ENCODE results near the gene KIF26B.

Gene KIF26B

GRCh38 chr1:245124644-245125043 lies 30.1 kb upstream of the KIF26B start:
- TF ChIP-seq, protein P1, sequence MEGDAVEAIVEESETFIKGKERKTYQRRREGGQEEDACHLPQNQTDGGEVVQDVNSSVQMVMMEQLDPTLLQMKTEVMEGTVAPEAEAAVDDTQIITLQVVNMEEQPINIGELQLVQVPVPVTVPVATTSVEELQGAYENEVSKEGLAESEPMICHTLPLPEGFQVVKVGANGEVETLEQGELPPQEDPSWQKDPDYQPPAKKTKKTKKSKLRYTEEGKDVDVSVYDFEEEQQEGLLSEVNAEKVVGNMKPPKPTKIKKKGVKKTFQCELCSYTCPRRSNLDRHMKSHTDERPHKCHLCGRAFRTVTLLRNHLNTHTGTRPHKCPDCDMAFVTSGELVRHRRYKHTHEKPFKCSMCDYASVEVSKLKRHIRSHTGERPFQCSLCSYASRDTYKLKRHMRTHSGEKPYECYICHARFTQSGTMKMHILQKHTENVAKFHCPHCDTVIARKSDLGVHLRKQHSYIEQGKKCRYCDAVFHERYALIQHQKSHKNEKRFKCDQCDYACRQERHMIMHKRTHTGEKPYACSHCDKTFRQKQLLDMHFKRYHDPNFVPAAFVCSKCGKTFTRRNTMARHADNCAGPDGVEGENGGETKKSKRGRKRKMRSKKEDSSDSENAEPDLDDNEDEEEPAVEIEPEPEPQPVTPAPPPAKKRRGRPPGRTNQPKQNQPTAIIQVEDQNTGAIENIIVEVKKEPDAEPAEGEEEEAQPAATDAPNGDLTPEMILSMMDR (IDR thresholded peaks at IDR 0.05) = no peak

DNA sequence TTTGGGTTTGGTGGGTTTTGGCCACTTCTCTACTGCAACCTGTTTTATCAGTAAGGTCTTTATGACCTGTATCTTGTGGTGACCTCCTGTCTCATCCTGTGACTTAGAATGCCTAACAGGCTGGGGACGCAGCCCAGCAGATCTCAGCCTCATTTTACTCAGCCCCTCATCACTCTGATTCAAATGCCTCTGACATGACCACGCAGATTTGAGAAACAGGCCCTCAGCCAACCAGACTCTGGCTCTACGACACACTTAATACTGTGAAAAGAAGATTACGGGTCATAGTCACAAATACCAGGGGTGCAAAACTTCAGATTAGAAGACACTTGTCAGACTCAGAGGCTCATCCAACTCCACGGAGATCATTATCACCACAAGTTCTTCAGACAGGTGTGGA lies 28.3 kb upstream of the KIF26B start:
- TF ChIP-seq, protein P1 (IDR thresholded peaks at IDR 0.05) = no peak

DNA sequence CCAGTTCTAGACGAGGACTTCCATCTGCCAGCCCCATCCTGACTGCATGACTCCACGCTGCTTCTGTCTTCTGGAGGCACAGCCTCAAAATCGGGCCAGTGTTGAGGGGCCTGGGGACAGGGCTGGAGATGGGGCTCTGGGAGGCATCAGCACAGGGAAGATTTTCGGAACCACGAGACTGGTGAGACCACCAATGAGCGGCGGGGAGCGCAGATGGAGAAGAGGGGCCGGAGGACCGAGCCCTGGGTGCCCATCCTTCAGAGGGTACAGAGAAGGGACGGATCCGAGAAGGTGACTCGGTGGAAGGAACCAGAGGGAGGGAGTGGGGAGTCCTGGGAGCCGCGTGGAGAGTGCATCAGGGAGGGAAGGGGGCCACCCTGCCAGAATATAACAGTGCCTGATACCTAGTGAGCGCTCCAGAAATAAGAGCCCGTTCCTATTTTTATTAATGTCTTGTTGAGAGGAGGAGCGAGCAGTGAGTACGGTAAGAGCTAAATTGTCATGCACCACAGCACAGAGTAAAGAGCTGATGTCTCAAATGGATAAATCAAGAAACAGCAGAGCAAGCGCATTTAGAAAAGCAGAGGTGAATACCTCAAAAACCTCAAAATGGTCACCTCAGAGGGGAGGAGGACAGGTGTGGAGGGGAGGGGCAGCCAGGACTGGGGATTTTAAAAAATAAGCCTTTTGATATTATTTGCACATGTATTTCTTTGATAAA lies 26.2 kb upstream of the KIF26B start:
- TF ChIP-seq, protein P1 (IDR thresholded peaks at IDR 0.05) = no peak

DNA sequence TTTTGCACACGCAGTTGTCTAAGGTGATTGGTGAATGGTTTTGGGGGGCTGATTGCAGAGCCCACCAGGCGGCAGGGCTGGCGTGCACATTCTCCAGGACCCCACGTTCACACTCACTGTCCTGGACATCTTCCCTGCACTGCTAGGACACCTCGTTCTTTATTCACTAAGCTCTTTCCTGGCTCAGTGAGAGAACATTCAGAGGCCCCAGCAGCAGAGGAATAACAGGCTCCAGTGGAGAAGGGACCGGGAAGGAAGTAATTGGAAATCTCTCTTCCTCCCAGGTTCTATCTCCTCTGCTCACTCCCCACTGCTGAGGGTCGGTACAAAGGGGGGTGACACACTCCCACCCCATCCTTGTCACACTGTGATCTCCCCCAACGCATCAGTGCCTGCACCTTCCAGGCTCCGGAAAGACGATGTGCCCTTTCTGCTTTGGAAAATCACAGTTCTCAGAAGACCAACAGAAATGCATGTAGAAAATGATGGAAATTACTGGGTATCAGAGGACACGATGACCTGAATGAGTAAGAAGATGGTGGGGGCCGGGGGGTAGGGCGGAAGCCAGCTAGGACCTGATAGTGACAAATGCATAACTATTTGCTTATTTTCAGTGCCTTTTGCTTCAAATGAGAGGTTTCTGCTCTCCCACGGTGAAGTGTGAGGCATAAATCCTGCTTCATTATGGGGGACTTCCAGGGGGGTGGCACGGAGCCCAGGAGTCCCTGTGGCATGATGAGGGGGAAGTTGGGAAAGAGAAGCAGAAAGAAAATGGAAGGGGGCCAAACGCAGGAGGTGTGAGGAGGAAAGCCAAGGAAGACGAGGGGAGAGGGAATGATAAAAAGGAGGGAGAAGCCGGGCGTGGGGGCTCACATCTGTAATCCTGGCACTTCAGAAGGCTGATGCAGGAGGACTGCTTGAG lies 25.2 kb upstream of the KIF26B start:
- TF ChIP-seq, protein P1 (IDR thresholded peaks at IDR 0.05) = no peak

GRCh38 chr1:245131026-245131393 lies 23.8 kb upstream of the KIF26B start:
- TF ChIP-seq, protein P1 (IDR thresholded peaks at IDR 0.05) = no peak

GRCh38 chr1:245132771-245133170 lies 22.0 kb upstream of the KIF26B start:
- TF ChIP-seq, protein P1 (IDR thresholded peaks at IDR 0.05) = no peak

GRCh38 chr1:245133995-245134715 lies 20.6 kb upstream of the KIF26B start:
- TF ChIP-seq, protein P1 (IDR thresholded peaks at IDR 0.05) = no peak
